SU-DHL-6 (cell line): ENCODE results near the gene SPANXB1.
"Not testable (repeated sequence)": the region's sequence is repeated elsewhere in the genome, so short reads cannot be mapped to it uniquely, and the experiment has no call there.

Experiments
- H2AFZ ChIP-seq: fragments of 200-600 bp; sonication (generic); 2 replicates; pipeline ENCODE4 v1.6.1; 2014; ENCODE audit warnings: low read depth, mild to moderate bottlenecking, moderate library complexity, mixed read lengths, antibody characterized with exemption, low read length; ENCODE audit not compliant: severe bottlenecking
- H3F3A ChIP-seq: fragments of 200-600 bp; shearing (Covaris generic); 2 replicates; pipeline ENCODE4 v1.6.0; 2016; ENCODE audit warnings: antibody characterized with exemption, mild to moderate bottlenecking; ENCODE audit not compliant: insufficient read depth
- H3K27ac ChIP-seq: fragments of 200-600 bp; sonication (generic); 2 replicates; pipeline ENCODE4 v1.5.1; 2016; ENCODE audit warnings: low read depth, mild to moderate bottlenecking, low read length, moderate library complexity, mixed read lengths
- H3K27me3 ChIP-seq: fragments of 200-600 bp; sonication (generic), shearing (Covaris generic); 2 replicates; pipeline ENCODE4 v1.6.0; 2014; ENCODE audit warnings: mild to moderate bottlenecking, low read length
- H3K36me3 ChIP-seq: fragments of 200-600 bp; sonication (generic); 2 replicates; pipeline ENCODE4 v1.6.1; 2014; ENCODE audit warnings: mild to moderate bottlenecking, low read length, mixed read lengths
- H3K4me2 ChIP-seq: fragments of 300-600, 200-600 bp; shearing (Covaris generic), sonication (generic); 2 replicates; pipeline ENCODE4 v1.6.0; 2014; ENCODE audit warnings: low read length, low read depth, mild to moderate bottlenecking; ENCODE audit not compliant: poor library complexity, severe bottlenecking
- H3K4me3 ChIP-seq: fragments of 200-600 bp; sonication (generic); 2 replicates; pipeline ENCODE4 v1.5.1; 2014; ENCODE audit warnings: antibody characterized with exemption, low read length, mild to moderate bottlenecking, mixed read lengths; ENCODE audit not compliant: insufficient read depth, poor library complexity, severe bottlenecking
- H3K79me2 ChIP-seq: fragments of 200-600 bp; sonication (generic); 2 replicates; pipeline ENCODE4 v1.6.1; 2014; ENCODE audit warnings: mild to moderate bottlenecking, low read length, moderate library complexity; ENCODE audit not compliant: insufficient read depth
- H3K9ac ChIP-seq: fragments of 200-600 bp; sonication (generic); 2 replicates; pipeline ENCODE4 v1.7.0; 2014; ENCODE audit warnings: mild to moderate bottlenecking, low read length
- H3K9me2 ChIP-seq: fragments of 200-600 bp; sonication (generic); replicated peaks from 2 replicates; pipeline ENCODE4 v1.6.1; 2014; ENCODE audit warnings: low read length; ENCODE audit not compliant: insufficient read depth
- H3K9me3 ChIP-seq: fragments of 200-600 bp; sonication (generic); 2 replicates; pipeline ENCODE4 v1.6.1; 2014; ENCODE audit warnings: low read length, mixed read lengths; ENCODE audit not compliant: insufficient read depth
- H4K20me1 ChIP-seq: fragments of 200-600 bp; sonication (generic); 2 replicates; pipeline ENCODE4 v1.6.1; 2014; ENCODE audit warnings: low read depth, mild to moderate bottlenecking, antibody characterized with exemption, low read length, moderate library complexity, mixed read lengths
- EZH2phosphoT487 ChIP-seq: fragments of 200-600 bp; sonication (generic), shearing (Covaris generic); conservative IDR thresholded peaks from 2 replicates; pipeline ENCODE4 v1.6.1; 2018; ENCODE audit warnings: mild to moderate bottlenecking, antibody characterized with exemption, low read length, moderate library complexity, mixed read lengths
- TF ChIP-seq, protein P1 (sequence below): fragments of 200-600 bp; sonication (generic); IDR thresholded peaks from one replicate; pipeline ENCODE4 v1.5.1; 2017; ENCODE audit warnings: antibody characterized with exemption, mild to moderate bottlenecking, low read length, moderate library complexity; ENCODE audit not compliant: insufficient read depth, poor library complexity, severe bottlenecking

SPANXB1 gene

GRCh38 chrX:140980271-140980670, 22.1 kb upstream of the SPANXB1 start:
- Histone ChIP-seq H3K4me2 (no peak overlapping the region), H3K9me2 (no peaks in the 10 kb centered on the region), H3K27me3 (no peaks in the 10 kb centered on the region), H3K36me3 (no peaks in the 10 kb centered on the region), H4K20me1 (no peaks in the 10 kb centered on the region), H2AFZ (no peak overlapping the region), H3K4me3 (no peak overlapping the region), H3K27ac (no peak overlapping the region), H3K79me2 (no peaks in the 10 kb centered on the region), H3K9ac (no peak overlapping the region), H3K9me3 (no peaks in the 10 kb centered on the region), H3F3A (no peaks in the 10 kb centered on the region)
- TF ChIP-seq, protein P1, sequence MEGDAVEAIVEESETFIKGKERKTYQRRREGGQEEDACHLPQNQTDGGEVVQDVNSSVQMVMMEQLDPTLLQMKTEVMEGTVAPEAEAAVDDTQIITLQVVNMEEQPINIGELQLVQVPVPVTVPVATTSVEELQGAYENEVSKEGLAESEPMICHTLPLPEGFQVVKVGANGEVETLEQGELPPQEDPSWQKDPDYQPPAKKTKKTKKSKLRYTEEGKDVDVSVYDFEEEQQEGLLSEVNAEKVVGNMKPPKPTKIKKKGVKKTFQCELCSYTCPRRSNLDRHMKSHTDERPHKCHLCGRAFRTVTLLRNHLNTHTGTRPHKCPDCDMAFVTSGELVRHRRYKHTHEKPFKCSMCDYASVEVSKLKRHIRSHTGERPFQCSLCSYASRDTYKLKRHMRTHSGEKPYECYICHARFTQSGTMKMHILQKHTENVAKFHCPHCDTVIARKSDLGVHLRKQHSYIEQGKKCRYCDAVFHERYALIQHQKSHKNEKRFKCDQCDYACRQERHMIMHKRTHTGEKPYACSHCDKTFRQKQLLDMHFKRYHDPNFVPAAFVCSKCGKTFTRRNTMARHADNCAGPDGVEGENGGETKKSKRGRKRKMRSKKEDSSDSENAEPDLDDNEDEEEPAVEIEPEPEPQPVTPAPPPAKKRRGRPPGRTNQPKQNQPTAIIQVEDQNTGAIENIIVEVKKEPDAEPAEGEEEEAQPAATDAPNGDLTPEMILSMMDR, result no peak
- TF ChIP-seq EZH2phosphoT487, result no peak

GRCh38 chrX:140983730-140984129, 18.7 kb upstream of the SPANXB1 start:
- Histone ChIP-seq H3K4me2 (no peak overlapping the region), H3K9me3 (no peaks in the 10 kb centered on the region), H3K27me3 (no peaks in the 10 kb centered on the region), H3F3A (no peaks in the 10 kb centered on the region), H3K4me3 (no peak overlapping the region), H3K79me2 (no peaks in the 10 kb centered on the region), H3K9ac (no peak overlapping the region), H3K27ac (no peak overlapping the region), H3K36me3 (no peaks in the 10 kb centered on the region), H4K20me1 (no peaks in the 10 kb centered on the region), H2AFZ (no peak overlapping the region), H3K9me2 (no peaks in the 10 kb centered on the region)
- TF ChIP-seq, protein P1, result no peak
- TF ChIP-seq EZH2phosphoT487, result no peak

- H3K79me2 ChIP-seq, H3K4me2 ChIP-seq, H3K36me3 ChIP-seq, H3K9me2 ChIP-seq, H3K9ac ChIP-seq, H4K20me1 ChIP-seq, H3F3A ChIP-seq, H3K4me3 ChIP-seq, H3K9me3 ChIP-seq, H2AFZ ChIP-seq, H3K27ac ChIP-seq, H3K27me3 ChIP-seq: not testable (repeated sequence)
Measured at GRCh38 chrX:141005243-141005642, 2.8 kb downstream of the SPANXB1 start.

- H3K36me3 ChIP-seq, H4K20me1 ChIP-seq, H3F3A ChIP-seq, H3K9me3 ChIP-seq, H3K4me3 ChIP-seq, H2AFZ ChIP-seq, H3K9me2 ChIP-seq, H3K27me3 ChIP-seq, H3K27ac ChIP-seq, H3K79me2 ChIP-seq, H3K4me2 ChIP-seq, H3K9ac ChIP-seq: not testable (repeated sequence)
Measured at GRCh38 chrX:141044246-141044645, 41.9 kb downstream of the SPANXB1 start.

DNA sequence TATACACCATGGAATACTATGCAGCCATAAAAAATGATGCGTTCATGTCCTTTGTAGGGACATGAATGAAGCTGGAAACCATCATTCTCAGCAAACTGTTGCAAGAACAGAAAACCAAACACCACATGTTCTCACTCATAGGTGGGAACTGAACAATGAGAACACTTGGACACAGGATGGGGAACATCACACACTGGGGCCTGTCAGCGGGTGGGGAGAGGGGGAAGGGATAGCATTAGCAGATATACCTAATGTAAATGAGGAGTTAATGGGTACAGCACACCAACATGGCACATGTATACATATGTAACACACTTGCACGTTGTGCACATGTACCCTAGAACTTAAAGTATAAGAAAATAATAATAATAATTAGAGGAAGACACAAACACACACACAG, 47.5 kb downstream of the SPANXB1 start:
- not testable (repeated sequence) for H3K79me2 ChIP-seq, H2AFZ ChIP-seq, H3K27ac ChIP-seq, H4K20me1 ChIP-seq, H3K4me2 ChIP-seq, H3K9me3 ChIP-seq, H3F3A ChIP-seq, H3K9ac ChIP-seq, H3K36me3 ChIP-seq, H3K4me3 ChIP-seq, H3K27me3 ChIP-seq, H3K9me2 ChIP-seq

DNA sequence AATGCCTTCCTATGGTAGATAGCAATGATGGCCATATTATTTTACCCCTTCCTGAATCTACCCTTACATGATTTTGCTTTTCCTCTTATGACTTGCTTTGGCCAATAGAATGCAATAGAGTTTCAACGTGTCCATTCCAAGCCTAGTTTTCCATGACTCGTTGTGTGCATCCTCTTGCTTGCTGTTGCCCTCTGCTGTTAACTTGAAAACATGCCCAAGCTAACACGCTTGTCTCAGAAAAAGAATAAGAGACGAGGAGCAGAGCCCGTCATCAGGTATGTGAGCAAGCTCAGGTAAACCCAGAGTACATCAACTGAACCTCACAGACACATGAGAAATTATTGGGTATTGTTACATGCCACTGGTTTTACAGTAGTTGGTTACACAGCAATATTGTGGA, 49.7 kb downstream of the SPANXB1 start:
- H3K79me2 ChIP-seq, H3K9me3 ChIP-seq, H3K9ac ChIP-seq, H3K4me3 ChIP-seq, H4K20me1 ChIP-seq, H3K4me2 ChIP-seq, H2AFZ ChIP-seq, H3K36me3 ChIP-seq, H3K27ac ChIP-seq, H3K27me3 ChIP-seq, H3K9me2 ChIP-seq, H3F3A ChIP-seq: not testable (repeated sequence)
